ENCODE data around the gene ZNF212.

The ZNF212 gene

GRCh38 chr7:149284850-149285585, 45.6 kb downstream of the ZNF212 start:
- DNase-seq (ENCODE audit: low read depth in 2 of 2) = peak; percentile 98

- no peak for DNase-seq (ENCODE audit: low read depth in 2 of 2)
Observed at GRCh38 chr7:149285603-149286002, 46.2 kb downstream of the ZNF212 start.

GRCh38 chr7:149286811-149287400, 47.5 kb downstream of the ZNF212 start:
- no peak for DNase-seq (ENCODE audit: low read depth in 2 of 2)

- no peak for DNase-seq (ENCODE audit: low read depth in 2 of 2)
Observed at GRCh38 chr7:149287622-149288021, 48.2 kb downstream of the ZNF212 start.

- no peak for DNase-seq (ENCODE audit: low read depth in 2 of 2)
Observed at GRCh38 chr7:149289262-149289661, 49.8 kb downstream of the ZNF212 start.

- DNase-seq (ENCODE audit: low read depth in 2 of 2) = no peak
Observed at GRCh38 chr7:149289856-149290255, 50.4 kb downstream of the ZNF212 start.

GRCh38 chr7:149291036-149291780, 51.8 kb downstream of the ZNF212 start:
- no peak for DNase-seq (ENCODE audit: low read depth in 2 of 2)

GRCh38 chr7:149291781-149292461, 52.5 kb downstream of the ZNF212 start:
- DNase-seq (ENCODE audit: low read depth in 2 of 2) = no peak

- DNase-seq (ENCODE audit: low read depth in 2 of 2) = no peak
Observed at GRCh38 chr7:149292462-149292823, 53.0 kb downstream of the ZNF212 start.

GRCh38 chr7:149293338-149293737, 53.9 kb downstream of the ZNF212 start:
- no peak for DNase-seq (ENCODE audit: low read depth in 2 of 2)

- DNase-seq (ENCODE audit: low read depth in 2 of 2) = no peak
Observed at GRCh38 chr7:149293946-149294633, 54.6 kb downstream of the ZNF212 start.

- DNase-seq (ENCODE audit: low read depth in 2 of 2) = no peak
Observed at GRCh38 chr7:149294634-149295480, 55.4 kb downstream of the ZNF212 start.

GRCh38 chr7:149295481-149295850, 56.0 kb downstream of the ZNF212 start:
- DNase-seq (ENCODE audit: low read depth in 2 of 2) = no peak

GRCh38 chr7:149296368-149296767, 56.9 kb downstream of the ZNF212 start:
- no peak for DNase-seq (ENCODE audit: low read depth in 2 of 2)

- no peak for DNase-seq (ENCODE audit: low read depth in 2 of 2)
Observed at GRCh38 chr7:149297034-149297755, 57.7 kb downstream of the ZNF212 start.

GRCh38 chr7:149300620-149301285, 61.3 kb downstream of the ZNF212 start:
- no peak for DNase-seq (ENCODE audit: low read depth in 2 of 2)

- DNase-seq (ENCODE audit: low read depth in 2 of 2) = no peak
Observed at GRCh38 chr7:149302222-149302621, 62.8 kb downstream of the ZNF212 start.

- DNase-seq (ENCODE audit: low read depth in 2 of 2) = no peak
Observed at GRCh38 chr7:149302865-149303264, 63.4 kb downstream of the ZNF212 start.

GRCh38 chr7:149304006-149304405, 64.6 kb downstream of the ZNF212 start:
- no peak for DNase-seq (ENCODE audit: low read depth in 2 of 2)
